NB4 (cell line): ENCODE data around the gene HEXIM1.

ENCODE experiments used
- POLR2A ChIP-seq: IDR thresholded peaks from 2 replicates; pipeline ENCODE4 v1.6.1; 2011; ENCODE audit warnings: mild to moderate bottlenecking; ENCODE audit not compliant: insufficient read length; ENCODE audit errors: extremely low read depth
- TF ChIP-seq, protein P1 (sequence below): IDR thresholded peaks from one replicate; pipeline ENCODE4 v1.5.1; 2012; ENCODE audit warnings: low read depth, low read length

DNA sequence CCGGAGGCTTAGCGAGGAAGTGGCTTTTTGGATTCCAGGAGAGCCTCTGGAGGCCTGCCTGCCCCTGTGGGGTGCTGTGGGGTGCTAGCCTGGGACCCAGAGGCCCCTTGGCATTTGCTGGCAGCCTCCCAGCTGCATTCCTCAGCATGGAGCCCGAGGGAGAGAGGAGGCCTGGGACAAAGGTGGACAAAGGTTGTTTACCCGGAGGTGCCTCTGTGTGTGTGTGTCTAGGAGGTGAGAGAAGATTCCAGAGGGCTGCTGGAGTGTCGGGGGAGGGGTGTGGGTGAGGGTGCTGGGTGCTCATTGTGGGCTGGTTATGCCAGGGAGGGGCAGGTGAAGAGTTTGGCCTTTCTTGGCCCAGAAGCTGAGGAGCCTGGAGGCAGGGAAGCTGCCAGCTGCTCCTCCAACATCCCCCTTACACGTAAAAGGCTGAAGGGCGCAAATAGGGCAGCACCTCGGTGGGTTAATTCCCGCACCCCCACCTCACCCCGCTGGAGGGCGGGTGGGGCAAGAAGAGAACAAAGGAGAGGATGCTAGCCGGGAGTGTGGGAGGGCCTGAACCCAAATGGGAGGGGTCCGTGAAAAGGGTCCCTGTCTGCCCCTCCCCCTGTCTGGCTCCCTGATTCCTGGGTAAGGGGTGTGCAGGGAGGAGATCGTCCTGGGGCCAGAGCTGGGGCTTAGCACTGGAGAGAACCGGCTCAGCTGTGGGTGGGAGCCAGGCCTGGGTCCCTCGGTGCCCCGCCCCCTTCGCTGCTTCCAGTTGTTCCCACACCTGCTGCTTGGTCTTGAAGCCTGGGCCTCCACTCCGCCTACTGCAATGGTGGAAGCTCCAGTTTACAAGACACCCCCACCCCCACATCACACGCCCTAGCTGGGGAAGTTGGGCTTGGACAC lies 23.3 kb downstream of the HEXIM1 start:
- TF ChIP-seq, protein P1, sequence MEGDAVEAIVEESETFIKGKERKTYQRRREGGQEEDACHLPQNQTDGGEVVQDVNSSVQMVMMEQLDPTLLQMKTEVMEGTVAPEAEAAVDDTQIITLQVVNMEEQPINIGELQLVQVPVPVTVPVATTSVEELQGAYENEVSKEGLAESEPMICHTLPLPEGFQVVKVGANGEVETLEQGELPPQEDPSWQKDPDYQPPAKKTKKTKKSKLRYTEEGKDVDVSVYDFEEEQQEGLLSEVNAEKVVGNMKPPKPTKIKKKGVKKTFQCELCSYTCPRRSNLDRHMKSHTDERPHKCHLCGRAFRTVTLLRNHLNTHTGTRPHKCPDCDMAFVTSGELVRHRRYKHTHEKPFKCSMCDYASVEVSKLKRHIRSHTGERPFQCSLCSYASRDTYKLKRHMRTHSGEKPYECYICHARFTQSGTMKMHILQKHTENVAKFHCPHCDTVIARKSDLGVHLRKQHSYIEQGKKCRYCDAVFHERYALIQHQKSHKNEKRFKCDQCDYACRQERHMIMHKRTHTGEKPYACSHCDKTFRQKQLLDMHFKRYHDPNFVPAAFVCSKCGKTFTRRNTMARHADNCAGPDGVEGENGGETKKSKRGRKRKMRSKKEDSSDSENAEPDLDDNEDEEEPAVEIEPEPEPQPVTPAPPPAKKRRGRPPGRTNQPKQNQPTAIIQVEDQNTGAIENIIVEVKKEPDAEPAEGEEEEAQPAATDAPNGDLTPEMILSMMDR, result no peak
- no peak for TF ChIP-seq POLR2A
